MCF 10A (cell line): ENCODE measurements around the gene C3orf70. TPM values are rescaled to one million over a fixed set of nuclear protein-coding genes. Genes with fewer than 3 reads are reported as not detected.

Experiments used
- BruUV-seq: library from RNA; stranded (reverse); fragments of 400-500 nt; replicated peaks from 2 replicates; lab custom pipeline; 2021; lab: Mats Ljungman, UMichigan
- CTCF ChIA-PET: fragments of 300-600 bp; sonication (Branson Sonifier 250); formaldehyde crosslinking; extraction: SDS; loops from one replicate; lab custom pipeline; 2021; ENCODE audit warnings: antibody characterized with exemption, inconsistent platforms; lab: Yijun Ruan, JAX
- POLR2A ChIA-PET: fragments of 300-600, 350-650 bp; sonication (Branson Sonifier 250); formaldehyde crosslinking; extraction: SDS; loops from one replicate; lab custom pipeline; 2020; ENCODE audit warnings: antibody characterized with exemption, inconsistent platforms; lab: Yijun Ruan, JAX
- DNase-seq: peaks from one replicate; pipeline ENCODE4 v3.0.0-alpha.2; 2018; ENCODE audit not compliant: unreplicated experiment
- H3K27ac Mint-ChIP-seq: one replicate; pipeline ENCODE4 v1.8.0; 2022; ENCODE audit warnings: mild to moderate bottlenecking, low read depth, mixed read lengths; ENCODE audit not compliant: unreplicated experiment
- H3K27me3 Mint-ChIP-seq: one replicate; pipeline ENCODE4 v1.8.0; 2022; ENCODE audit warnings: mixed read lengths; ENCODE audit not compliant: insufficient read depth, unreplicated experiment
- H3K36me3 Mint-ChIP-seq: one replicate; pipeline ENCODE4 v1.8.0; 2022; ENCODE audit warnings: mild to moderate bottlenecking, moderate library complexity, mixed read lengths; ENCODE audit not compliant: insufficient read depth, unreplicated experiment
- H3K4me1 Mint-ChIP-seq: one replicate; pipeline ENCODE4 v1.8.0; 2022; ENCODE audit warnings: mixed read lengths; ENCODE audit not compliant: insufficient read depth, unreplicated experiment
- H3K4me3 Mint-ChIP-seq: one replicate; pipeline ENCODE4 v1.8.0; 2022; ENCODE audit warnings: mild to moderate bottlenecking, moderate library complexity, mixed read lengths; ENCODE audit not compliant: unreplicated experiment
- H3K9me3 Mint-ChIP-seq: one replicate; pipeline ENCODE4 v1.8.0; 2022; ENCODE audit warnings: mixed read lengths; ENCODE audit not compliant: unreplicated experiment
- CTCF ChIP-seq: fragments of 200-600 bp; IDR thresholded peaks from one replicate; pipeline ENCODE4 v1.8.0; 2022; ENCODE audit warnings: antibody characterized with exemption, mild to moderate bottlenecking; ENCODE audit not compliant: unreplicated experiment
- intact Hi-C: fragments of 100-400 bp; cut with micrococcal nuclease; formaldehyde crosslinking; loops from 2 replicates; pipeline ENCODE4 v1.14.1; 2022
- total RNA-seq: library from RNA; stranded (reverse); gene quantifications from 2 replicates; pipeline ENCODE4 v1.2.3, GENCODE V29; 2022

Gene C3orf70
- total RNA-seq, 1 experiment from 2014 or later = not detected

DNA sequence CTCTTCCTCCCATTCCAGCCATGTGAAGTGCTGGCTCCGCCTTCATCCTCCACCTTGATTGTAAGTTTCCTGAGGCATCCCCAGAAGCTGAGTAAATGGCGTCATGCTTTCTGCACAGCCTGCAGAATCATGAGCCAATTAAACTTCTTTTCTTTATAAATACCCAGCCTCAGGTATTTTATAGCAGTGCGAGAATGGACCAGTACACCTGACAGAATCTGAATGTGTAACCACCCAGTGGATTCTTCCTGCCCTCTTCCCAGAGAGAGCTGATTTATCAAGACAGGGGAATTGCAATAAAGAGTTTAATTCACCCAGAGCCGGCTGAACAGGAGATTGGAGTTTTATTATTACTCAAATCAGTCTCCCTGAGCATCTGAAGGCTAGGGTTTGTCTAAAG, 86.6 kb downstream of the C3orf70 start:
- Mint-ChIP-seq H3K4me3 (no peak overlapping the region), H3K36me3 (no peaks in the 10 kb centered on the region), H3K9me3 (no peaks in the 10 kb centered on the region), H3K27ac (no peak overlapping the region), H3K27me3 (no peaks in the 10 kb centered on the region), H3K4me1 (no peaks in the 10 kb centered on the region)
- intact Hi-C loops = no loop called here
- ChIA-PET CTCF (no interaction called here), POLR2A (interaction anchor here (0.8 kb wide), 1 partner anchor 10 kb away, joined by 3 read pairs; no protein-coding TSS in a partner anchor)
- no TSS peak for BruUV-seq
- no peak for TF ChIP-seq CTCF
- no peak for DNase-seq

GRCh38 chr3:185065059-185065458, 87.8 kb downstream of the C3orf70 start:
- BruUV-seq = no TSS peak
- H3K4me3 Mint-ChIP-seq = no peak overlapping the region
- no peaks in the 10 kb centered on the region for H3K27me3 Mint-ChIP-seq
- intact Hi-C loops = no loop called here
- no peaks in the 10 kb centered on the region for H3K4me1 Mint-ChIP-seq
- no peak for TF ChIP-seq CTCF
- no peak overlapping the region for H3K27ac Mint-ChIP-seq
- POLR2A ChIA-PET = no interaction called here
- H3K36me3 Mint-ChIP-seq = no peaks in the 10 kb centered on the region
- DNase-seq = no peak
- peaks cover 3% of the 10 kb centered on the region for H3K9me3 Mint-ChIP-seq
- CTCF ChIA-PET = interaction anchor here (0.8 kb wide), 1 partner anchor 50 kb away, joined by 3 read pairs; no protein-coding TSS in a partner anchor

DNA sequence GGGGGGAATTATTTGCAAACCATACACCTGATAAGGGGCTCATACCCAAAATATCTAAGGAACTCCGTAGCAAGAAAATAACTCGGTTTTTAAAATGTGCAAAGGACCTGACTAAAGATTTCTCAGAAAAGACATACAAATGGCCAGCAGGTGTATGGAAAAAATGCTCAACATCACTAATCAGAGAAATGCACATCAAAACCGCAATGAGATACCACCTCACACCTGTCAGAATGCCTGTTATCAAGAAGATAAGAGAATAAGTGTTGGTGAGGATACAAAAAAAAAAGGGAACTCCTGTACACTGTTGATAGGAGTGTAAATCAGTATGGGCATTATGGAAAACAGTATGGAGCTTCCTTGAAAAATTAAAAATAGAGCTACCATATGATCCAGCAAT, 89.4 kb downstream of the C3orf70 start:
- Mint-ChIP-seq H3K27me3 (no peaks in the 10 kb centered on the region), H3K27ac (no peak overlapping the region), H3K9me3 (peaks cover 8% of the 10 kb centered on the region), H3K4me1 (no peaks in the 10 kb centered on the region), H3K36me3 (peaks cover 4% of the 10 kb centered on the region), H3K4me3 (no peak overlapping the region)
- POLR2A ChIA-PET = no interaction called here
- no peak for DNase-seq
- BruUV-seq = no TSS peak
- CTCF ChIA-PET = no interaction called here
- intact Hi-C loops = no loop called here
- TF ChIP-seq CTCF = no peak

GRCh38 chr3:185062191-185062590, 90.7 kb downstream of the C3orf70 start:
- Mint-ChIP-seq H3K4me3 (no peak overlapping the region), H3K4me1 (no peaks in the 10 kb centered on the region), H3K9me3 (peaks cover 16% of the 10 kb centered on the region), H3K27me3 (no peaks in the 10 kb centered on the region), H3K27ac (no peak overlapping the region), H3K36me3 (peaks cover 6% of the 10 kb centered on the region)
- ChIA-PET POLR2A (interaction anchor here (0.6 kb wide), 1 partner anchor 61 kb away, joined by 3 read pairs; no protein-coding TSS in a partner anchor), CTCF (no interaction called here)
- BruUV-seq = no TSS peak
- intact Hi-C loops = no loop called here
- TF ChIP-seq CTCF = no peak
- no peak for DNase-seq
